Measurements from ENCODE around the gene DPYSL3.

DNA sequence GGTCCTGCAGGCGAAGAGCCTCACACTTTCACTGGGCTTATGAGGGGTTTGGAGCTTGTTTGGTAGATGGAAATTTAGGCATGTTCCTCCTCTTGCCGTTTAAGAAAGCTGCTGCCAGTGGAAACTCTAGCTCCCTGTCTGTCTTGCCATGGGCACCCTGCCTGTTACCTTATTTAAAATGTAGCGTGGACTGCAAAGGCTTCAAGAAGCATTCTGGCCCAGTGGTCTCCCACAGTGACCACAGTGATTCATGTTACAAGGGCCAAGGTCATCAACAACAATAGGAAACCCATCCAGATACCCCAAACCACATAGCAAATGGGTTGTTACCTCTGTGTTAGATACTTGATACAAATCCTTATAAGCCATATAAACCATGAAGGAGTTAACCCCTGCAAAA is 96.6 kb downstream of the DPYSL3 start:
- TF ChIP-seq, protein P1, sequence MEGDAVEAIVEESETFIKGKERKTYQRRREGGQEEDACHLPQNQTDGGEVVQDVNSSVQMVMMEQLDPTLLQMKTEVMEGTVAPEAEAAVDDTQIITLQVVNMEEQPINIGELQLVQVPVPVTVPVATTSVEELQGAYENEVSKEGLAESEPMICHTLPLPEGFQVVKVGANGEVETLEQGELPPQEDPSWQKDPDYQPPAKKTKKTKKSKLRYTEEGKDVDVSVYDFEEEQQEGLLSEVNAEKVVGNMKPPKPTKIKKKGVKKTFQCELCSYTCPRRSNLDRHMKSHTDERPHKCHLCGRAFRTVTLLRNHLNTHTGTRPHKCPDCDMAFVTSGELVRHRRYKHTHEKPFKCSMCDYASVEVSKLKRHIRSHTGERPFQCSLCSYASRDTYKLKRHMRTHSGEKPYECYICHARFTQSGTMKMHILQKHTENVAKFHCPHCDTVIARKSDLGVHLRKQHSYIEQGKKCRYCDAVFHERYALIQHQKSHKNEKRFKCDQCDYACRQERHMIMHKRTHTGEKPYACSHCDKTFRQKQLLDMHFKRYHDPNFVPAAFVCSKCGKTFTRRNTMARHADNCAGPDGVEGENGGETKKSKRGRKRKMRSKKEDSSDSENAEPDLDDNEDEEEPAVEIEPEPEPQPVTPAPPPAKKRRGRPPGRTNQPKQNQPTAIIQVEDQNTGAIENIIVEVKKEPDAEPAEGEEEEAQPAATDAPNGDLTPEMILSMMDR (IDR thresholded peaks at IDR 0.05; ENCODE audit: low read length), result no peak
- TF ChIP-seq EZH2 (optimal IDR thresholded peaks at IDR 0.05; ENCODE audit: low read depth, low read length), result no peak
